Ammon's horn (tissue), 1 donor: ENCODE results near the gene PSAP.

Source experiments
- DNase-seq: peaks from one replicate; pipeline ENCODE4 v3.0.0-alpha.2; 2016; ENCODE audit warnings: low spot score

The PSAP gene

GRCh38 chr10:71825217-71825616 is 25.8 kb downstream of the PSAP start:
- DNase-seq, result no peak

- no peak for DNase-seq
Observed at GRCh38 chr10:71824333-71824732, 26.7 kb downstream of the PSAP start.

GRCh38 chr10:71823356-71823755 is 27.7 kb downstream of the PSAP start:
- no peak for DNase-seq

- no peak for DNase-seq
Observed at GRCh38 chr10:71821909-71822763, 28.9 kb downstream of the PSAP start.

GRCh38 chr10:71820966-71821365 is 30.1 kb downstream of the PSAP start:
- no peak for DNase-seq

GRCh38 chr10:71819985-71820384 is 31.1 kb downstream of the PSAP start:
- no peak for DNase-seq

GRCh38 chr10:71819441-71819861 is 31.6 kb downstream of the PSAP start:
- no peak for DNase-seq

- DNase-seq, result no peak
Observed at GRCh38 chr10:71818674-71819260, 32.3 kb downstream of the PSAP start.

GRCh38 chr10:71817831-71818655 is 33.0 kb downstream of the PSAP start:
- no peak for DNase-seq

GRCh38 chr10:71816936-71817618 is 34.0 kb downstream of the PSAP start:
- DNase-seq, result peak; percentile 65

- DNase-seq, result no peak
Observed at GRCh38 chr10:71816421-71816851, 34.6 kb downstream of the PSAP start.

GRCh38 chr10:71815515-71816130 is 35.4 kb downstream of the PSAP start:
- no peak for DNase-seq

- no peak for DNase-seq
Observed at GRCh38 chr10:71814922-71815411, 36.1 kb downstream of the PSAP start.

- DNase-seq, result no peak
Observed at GRCh38 chr10:71812913-71813590, 38.0 kb downstream of the PSAP start.

GRCh38 chr10:71812016-71812912 is 38.8 kb downstream of the PSAP start:
- DNase-seq, result peak; percentile 80

GRCh38 chr10:71811351-71811750 is 39.7 kb downstream of the PSAP start:
- DNase-seq, result no peak

GRCh38 chr10:71810048-71810750 is 40.9 kb downstream of the PSAP start:
- DNase-seq, result no peak

GRCh38 chr10:71809628-71810027 is 41.4 kb downstream of the PSAP start:
- no peak for DNase-seq
